Activated CD8-positive, alpha-beta memory T cell treated with anti-CD3 and anti-CD28 coated beads for 4 hours (primary cell): ENCODE measurements around the gene PTPRN2.
"Not testable (repeated sequence)": the region's sequence is repeated elsewhere in the genome, so short reads cannot be mapped to it uniquely, and the experiment has no call there.

ENCODE experiments used
- DNase-seq, 2 donors: peaks; one replicate each; pipeline ENCODE4 v3.0.0-alpha.2; 2020; ENCODE audit warnings: low read depth in 2 of 2

Gene PTPRN2

GRCh38 chr7:158054081-158054480 is 533.5 kb downstream of the PTPRN2 start:
- no peak for DNase-seq

GRCh38 chr7:158053183-158053915 is 534.3 kb downstream of the PTPRN2 start:
- no peak for DNase-seq

GRCh38 chr7:158052381-158053060 is 535.1 kb downstream of the PTPRN2 start:
- no peak for DNase-seq

- DNase-seq, result no peak
These were observed 535.8 kb downstream of the PTPRN2 start for GRCh38 chr7:158051776-158052175.

- DNase-seq, result no peak
These were observed 536.5 kb downstream of the PTPRN2 start for GRCh38 chr7:158050978-158051651.

GRCh38 chr7:158050441-158050977 is 537.1 kb downstream of the PTPRN2 start:
- no peak for DNase-seq

GRCh38 chr7:158049271-158049670 is 538.4 kb downstream of the PTPRN2 start:
- DNase-seq, result no peak

- DNase-seq, result no peak
These were observed 539.1 kb downstream of the PTPRN2 start for GRCh38 chr7:158048569-158048968.

GRCh38 chr7:158047391-158048059 is 540.1 kb downstream of the PTPRN2 start:
- no peak for DNase-seq

GRCh38 chr7:158046246-158046645 is 541.4 kb downstream of the PTPRN2 start:
- DNase-seq, result not testable (repeated sequence)

GRCh38 chr7:158044482-158044823 is 543.2 kb downstream of the PTPRN2 start:
- no peak for DNase-seq

GRCh38 chr7:158043551-158044481 is 543.8 kb downstream of the PTPRN2 start:
- no peak for DNase-seq

GRCh38 chr7:158042156-158042880 is 545.3 kb downstream of the PTPRN2 start:
- no peak for DNase-seq

GRCh38 chr7:158040199-158040598 is 547.4 kb downstream of the PTPRN2 start:
- DNase-seq, result no peak

- DNase-seq, result no peak
These were observed 548.4 kb downstream of the PTPRN2 start for GRCh38 chr7:158039270-158039669.

GRCh38 chr7:158037211-158037610 is 550.4 kb downstream of the PTPRN2 start:
- no peak for DNase-seq

GRCh38 chr7:158035343-158035742 is 552.3 kb downstream of the PTPRN2 start:
- DNase-seq, result no peak

- DNase-seq, result no peak
These were observed 553.1 kb downstream of the PTPRN2 start for GRCh38 chr7:158034571-158034970.

- not testable (repeated sequence) for DNase-seq
These were observed 553.7 kb downstream of the PTPRN2 start for GRCh38 chr7:158033925-158034324.

GRCh38 chr7:158033196-158033595 is 554.4 kb downstream of the PTPRN2 start:
- DNase-seq, result no peak
